Mesothelial cell of epicardium (in vitro differentiated cells): Measurements from ENCODE around the gene DBNDD1. TPM values are rescaled to one million over a fixed set of nuclear protein-coding genes. Genes with fewer than 3 reads are reported as not detected.
A peak's percentile ranks its signal among the peaks of the same experiment; 100 is the strongest.

Source experiments
- DNase-seq, 2 experiments: peaks; one replicate each; pipeline ENCODE4 v3.0.0; 2021; ENCODE audit warnings: low spot score in 2 of 2; ENCODE audit not compliant: unreplicated experiment in 2 of 2
- H3K27ac Mint-ChIP-seq: 2 replicates; pipeline ENCODE4 v1.8.0; 2021; ENCODE audit warnings: mixed read lengths
- H3K27me3 Mint-ChIP-seq: 2 replicates; pipeline ENCODE4 v1.8.0; 2021; ENCODE audit warnings: low read depth, mixed read lengths
- H3K36me3 Mint-ChIP-seq: 2 replicates; pipeline ENCODE4 v1.8.0; 2021; ENCODE audit warnings: mixed read lengths
- H3K4me1 Mint-ChIP-seq: 2 replicates; pipeline ENCODE4 v1.8.0; 2021; ENCODE audit warnings: mixed read lengths
- H3K4me3 Mint-ChIP-seq: 2 replicates; pipeline ENCODE4 v1.8.0; 2021; ENCODE audit warnings: mild to moderate bottlenecking, moderate library complexity, mixed read lengths
- H3K9me3 Mint-ChIP-seq: 2 replicates; pipeline ENCODE4 v1.8.0; 2021; ENCODE audit warnings: mixed read lengths
- total RNA-seq: library from RNA; stranded (reverse); gene quantifications from 3 replicates; pipeline ENCODE4 v1.2.1, GENCODE V29; 2021
- TF ChIP-seq, protein P1 (sequence below): fragments of 200-600 bp; sonication (generic); IDR thresholded peaks from one replicate; pipeline ENCODE4 v1.5.0; 2021; ENCODE audit warnings: antibody characterized with exemption; ENCODE audit not compliant: unreplicated experiment

Gene DBNDD1
- total RNA-seq, 1 donor from 2014 or later = 10.2 TPM

DNA sequence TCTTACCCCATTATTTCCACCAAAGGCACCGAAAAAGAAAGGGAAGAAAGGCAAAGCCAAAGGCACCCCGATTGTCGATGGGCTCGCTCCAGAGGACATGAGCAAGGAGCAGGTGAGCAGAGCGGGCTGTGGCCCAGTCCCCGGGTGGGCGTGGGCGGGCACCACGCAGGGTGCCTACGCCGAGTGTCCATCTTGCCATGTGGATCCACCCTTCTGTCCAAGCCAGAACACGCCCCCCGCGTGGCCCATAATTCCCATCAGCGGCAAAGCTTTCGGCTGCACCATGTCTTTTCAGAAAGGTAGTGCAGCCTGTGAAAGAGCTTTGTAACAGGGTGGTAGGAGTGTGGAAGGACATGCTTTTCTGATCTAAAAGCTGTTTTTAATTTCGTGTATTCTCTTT, 8.4 kb upstream of the DBNDD1 start:
- Mint-ChIP-seq H3K36me3 (no peaks in the 10 kb centered on the region), H3K27ac (no peak overlapping the region), H3K4me3 (no peak overlapping the region), H3K9me3 (no peaks in the 10 kb centered on the region), H3K4me1 (peaks cover 7% of the 10 kb centered on the region), H3K27me3 (no peaks in the 10 kb centered on the region)
- TF ChIP-seq, protein P1, sequence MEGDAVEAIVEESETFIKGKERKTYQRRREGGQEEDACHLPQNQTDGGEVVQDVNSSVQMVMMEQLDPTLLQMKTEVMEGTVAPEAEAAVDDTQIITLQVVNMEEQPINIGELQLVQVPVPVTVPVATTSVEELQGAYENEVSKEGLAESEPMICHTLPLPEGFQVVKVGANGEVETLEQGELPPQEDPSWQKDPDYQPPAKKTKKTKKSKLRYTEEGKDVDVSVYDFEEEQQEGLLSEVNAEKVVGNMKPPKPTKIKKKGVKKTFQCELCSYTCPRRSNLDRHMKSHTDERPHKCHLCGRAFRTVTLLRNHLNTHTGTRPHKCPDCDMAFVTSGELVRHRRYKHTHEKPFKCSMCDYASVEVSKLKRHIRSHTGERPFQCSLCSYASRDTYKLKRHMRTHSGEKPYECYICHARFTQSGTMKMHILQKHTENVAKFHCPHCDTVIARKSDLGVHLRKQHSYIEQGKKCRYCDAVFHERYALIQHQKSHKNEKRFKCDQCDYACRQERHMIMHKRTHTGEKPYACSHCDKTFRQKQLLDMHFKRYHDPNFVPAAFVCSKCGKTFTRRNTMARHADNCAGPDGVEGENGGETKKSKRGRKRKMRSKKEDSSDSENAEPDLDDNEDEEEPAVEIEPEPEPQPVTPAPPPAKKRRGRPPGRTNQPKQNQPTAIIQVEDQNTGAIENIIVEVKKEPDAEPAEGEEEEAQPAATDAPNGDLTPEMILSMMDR = no peak
- DNase-seq = no peak

DNA sequence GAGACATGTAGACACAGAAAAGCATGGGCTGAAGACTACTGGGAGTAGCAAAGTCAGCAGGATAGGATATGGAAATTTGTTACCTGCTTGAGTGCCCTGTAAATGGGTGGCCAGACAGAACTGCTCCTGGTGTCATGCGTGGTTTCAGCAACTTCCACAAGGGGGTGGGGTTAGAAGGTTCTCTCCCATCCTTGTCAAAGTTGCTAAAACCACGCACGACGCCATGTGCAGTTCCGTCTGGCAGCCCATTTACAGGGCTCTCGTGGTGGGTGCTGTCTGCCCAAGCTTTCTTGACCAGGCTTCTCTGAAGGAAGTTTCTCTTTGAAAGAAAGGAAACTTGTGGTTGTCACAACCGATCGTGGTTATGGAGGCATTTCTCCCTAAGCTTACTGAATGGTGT, 6.9 kb upstream of the DBNDD1 start:
- Mint-ChIP-seq H3K27ac (no peak overlapping the region), H3K9me3 (no peaks in the 10 kb centered on the region), H3K4me3 (no peak overlapping the region), H3K27me3 (peaks cover 2% of the 10 kb centered on the region), H3K4me1 (peaks cover 12% of the 10 kb centered on the region), H3K36me3 (no peaks in the 10 kb centered on the region)
- no peak for DNase-seq
- TF ChIP-seq, protein P1 = no peak

DNA sequence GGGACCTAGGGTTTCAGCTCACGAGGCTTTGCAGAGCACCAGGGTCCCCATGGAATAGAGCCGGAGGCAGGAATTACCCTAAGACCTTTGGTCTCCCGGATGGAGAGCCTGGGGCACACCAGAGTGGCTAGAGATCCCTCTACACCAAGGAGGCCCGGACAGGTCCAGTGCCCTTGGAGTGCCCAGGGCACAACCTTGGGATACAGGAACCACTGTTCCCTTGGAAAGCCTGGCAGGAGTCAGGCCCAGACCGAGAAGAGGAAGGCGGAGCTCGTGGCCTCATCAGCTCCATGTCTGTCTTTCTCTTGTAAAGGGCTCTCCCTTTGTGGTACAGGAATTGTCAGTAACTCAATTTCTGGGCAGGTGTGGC, 3.8 kb upstream of the DBNDD1 start:
- H3K27me3 Mint-ChIP-seq = peaks cover 16% of the 10 kb centered on the region
- no peaks in the 10 kb centered on the region for H3K36me3 Mint-ChIP-seq
- DNase-seq = no peak
- no peak overlapping the region for H3K27ac Mint-ChIP-seq
- peak overlapping the region; percentile 55 for H3K4me3 Mint-ChIP-seq
- no peaks in the 10 kb centered on the region for H3K9me3 Mint-ChIP-seq
- peaks cover 26% of the 10 kb centered on the region for H3K4me1 Mint-ChIP-seq
- TF ChIP-seq, protein P1 = no peak

DNA sequence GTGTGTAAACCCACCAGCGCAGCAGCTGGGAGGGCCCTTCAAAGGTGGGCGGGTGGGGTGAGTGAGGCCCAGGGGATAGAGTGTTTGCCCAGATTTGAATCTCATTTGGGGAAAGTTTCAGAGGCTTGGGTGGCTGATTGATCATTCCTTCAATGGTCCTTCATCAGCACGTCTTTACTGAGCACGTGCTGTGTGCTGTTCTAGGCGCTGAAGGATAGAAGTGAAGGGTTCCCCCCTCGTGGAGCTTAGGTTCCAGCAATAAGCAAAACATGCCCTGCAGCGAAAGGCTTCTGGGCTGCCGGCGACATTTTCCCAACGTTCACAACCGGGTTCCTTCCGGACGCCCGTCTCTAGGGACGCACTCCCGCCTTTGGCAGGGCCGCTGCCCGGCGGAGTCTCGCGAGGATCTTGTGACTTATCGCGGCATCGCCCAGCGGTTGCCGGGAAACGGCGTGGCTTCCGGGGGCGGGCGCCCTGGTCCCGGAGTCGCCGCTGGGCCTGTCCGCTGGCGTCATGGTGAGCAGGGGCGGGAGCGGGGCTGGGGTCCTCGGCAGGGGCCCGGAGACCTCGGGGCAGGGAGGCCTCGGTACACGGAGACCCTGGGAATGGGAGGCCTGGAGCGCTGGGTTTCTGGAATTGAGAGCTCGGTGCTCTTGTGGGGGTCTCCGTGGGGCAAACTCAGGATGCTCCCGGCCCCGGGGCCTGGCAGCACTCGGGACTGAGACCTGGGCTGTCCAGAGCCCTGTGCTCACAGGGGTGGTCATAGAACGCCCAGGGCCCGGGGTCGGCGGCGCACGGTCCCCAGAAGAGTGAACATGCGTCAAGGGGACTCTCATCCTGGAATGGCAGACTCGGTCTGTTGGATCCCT, 3.2 kb upstream of the DBNDD1 start:
- Mint-ChIP-seq H3K27ac (peak overlapping the region; percentile 80), H3K36me3 (no peaks in the 10 kb centered on the region), H3K27me3 (peaks cover 21% of the 10 kb centered on the region), H3K4me3 (peak overlapping the region; percentile 55), H3K9me3 (no peaks in the 10 kb centered on the region), H3K4me1 (peaks cover 26% of the 10 kb centered on the region)
- DNase-seq = peak in 1 of 2 experiments; percentile 61
- TF ChIP-seq, protein P1 = no peak

DNA sequence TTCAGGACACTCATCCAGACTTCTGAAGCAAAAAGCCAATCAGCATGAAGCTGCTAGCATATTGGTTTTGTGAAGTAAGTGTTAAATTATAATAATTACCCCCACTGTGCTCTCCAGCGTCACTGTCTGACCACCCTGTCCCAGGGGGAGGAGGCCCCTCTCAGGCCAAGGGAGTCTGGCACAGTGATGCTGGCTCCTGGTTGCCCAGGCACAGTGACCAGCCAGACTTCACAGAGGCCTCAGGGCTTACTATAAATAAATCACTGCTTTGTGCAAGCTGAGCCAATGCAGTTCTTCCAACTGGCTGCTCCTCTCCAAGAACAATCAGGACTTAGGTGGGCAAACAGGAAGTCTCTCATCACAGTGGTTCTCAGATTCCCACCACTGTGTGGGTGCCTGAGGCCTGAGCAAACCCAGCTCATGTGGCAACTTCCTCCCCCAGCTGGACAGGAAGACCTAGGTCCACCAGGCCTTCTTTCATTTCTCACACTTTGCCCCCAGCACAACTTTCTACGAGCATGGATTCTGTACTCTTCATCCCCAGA, 1.7 kb upstream of the DBNDD1 start:
- peaks cover 26% of the 10 kb centered on the region for H3K27me3 Mint-ChIP-seq
- DNase-seq = no peak
- H3K36me3 Mint-ChIP-seq = no peaks in the 10 kb centered on the region
- no peaks in the 10 kb centered on the region for H3K9me3 Mint-ChIP-seq
- H3K4me3 Mint-ChIP-seq = peak overlapping the region; percentile 71
- TF ChIP-seq, protein P1 = no peak
- H3K4me1 Mint-ChIP-seq = peaks cover 26% of the 10 kb centered on the region
- peak overlapping the region; percentile 96 for H3K27ac Mint-ChIP-seq
